ENCODE measurements around the gene TMEM132D.

TMEM132D gene

GRCh38 chr12:129483111-129483893 is 420.5 kb downstream of the TMEM132D start:
- no peak for TF ChIP-seq CTCF (IDR thresholded peaks at IDR 0.05; ENCODE audit: low read depth, low read length)
- no peak for DNase-seq (ENCODE audit: extremely low read depth, low read depth)

GRCh38 chr12:129481921-129482320 is 421.9 kb downstream of the TMEM132D start:
- TF ChIP-seq CTCF (IDR thresholded peaks at IDR 0.05; ENCODE audit: low read depth, low read length), result no peak
- no peak for DNase-seq (ENCODE audit: extremely low read depth, low read depth)

GRCh38 chr12:129470196-129470595 is 433.6 kb downstream of the TMEM132D start:
- TF ChIP-seq CTCF (IDR thresholded peaks at IDR 0.05; ENCODE audit: low read depth, low read length), result no peak
- DNase-seq (ENCODE audit: extremely low read depth, low read depth), result no peak

GRCh38 chr12:129467726-129468125 is 436.1 kb downstream of the TMEM132D start:
- no peak for TF ChIP-seq CTCF (IDR thresholded peaks at IDR 0.05; ENCODE audit: low read depth, low read length)
- DNase-seq (ENCODE audit: extremely low read depth, low read depth), result no peak

- no peak for TF ChIP-seq CTCF (IDR thresholded peaks at IDR 0.05; ENCODE audit: low read depth, low read length)
- DNase-seq (ENCODE audit: extremely low read depth, low read depth), result no peak
Observed at GRCh38 chr12:129467289-129467688, 436.5 kb downstream of the TMEM132D start.

- no peak for DNase-seq (ENCODE audit: extremely low read depth, low read depth)
- TF ChIP-seq CTCF (IDR thresholded peaks at IDR 0.05; ENCODE audit: low read depth, low read length), result no peak
Observed at GRCh38 chr12:129466499-129466898, 437.3 kb downstream of the TMEM132D start.

GRCh38 chr12:129459886-129460285 is 443.9 kb downstream of the TMEM132D start:
- TF ChIP-seq CTCF (IDR thresholded peaks at IDR 0.05; ENCODE audit: low read depth, low read length), result no peak
- DNase-seq (ENCODE audit: extremely low read depth, low read depth), result no peak
